ENCODE data around the gene NDUFS6. TPM values are rescaled to one million over a fixed set of nuclear protein-coding genes. Genes with fewer than 3 reads are reported as not detected.

Gene NDUFS6
- total RNA-seq, 6 experiments from 2014 or later: 33.7 to 55.7 (median 46.2) TPM

DNA sequence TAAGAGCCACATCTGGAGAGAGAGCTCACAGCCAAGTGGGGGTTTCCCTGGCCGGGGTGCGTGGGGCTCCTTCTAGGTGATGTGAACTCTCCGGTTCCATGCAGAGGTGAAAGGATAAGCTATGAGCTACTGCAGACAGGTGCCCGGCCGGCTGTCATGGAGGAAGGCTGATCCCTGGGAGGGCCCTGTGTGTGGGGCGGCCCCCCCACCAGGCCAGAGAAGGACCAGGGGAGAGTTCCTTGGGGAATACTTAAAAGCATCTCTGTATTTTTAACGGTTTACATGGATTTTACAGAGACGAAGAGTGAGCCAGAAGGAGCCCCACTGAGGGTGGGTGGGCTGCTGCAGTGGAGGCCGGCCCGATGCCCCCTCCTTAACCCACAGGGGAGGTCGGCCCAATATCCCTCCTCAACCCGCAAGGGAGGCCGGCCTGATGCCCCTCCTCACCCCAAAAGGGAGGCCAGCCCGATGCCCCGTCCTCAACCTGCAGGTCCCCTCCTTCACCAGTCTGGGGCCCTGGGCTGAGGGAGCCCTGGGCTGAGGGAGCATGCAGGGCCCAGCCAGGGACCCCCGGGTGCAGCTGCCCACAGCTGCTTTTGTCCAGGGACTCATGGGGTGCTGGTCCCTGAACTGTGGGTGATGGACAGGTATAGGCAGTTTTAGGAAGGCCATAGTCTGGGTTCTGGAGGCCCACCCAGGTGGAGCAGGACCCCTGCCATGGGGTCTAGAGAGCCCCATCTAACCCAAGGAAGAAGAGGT, 33.5 kb upstream of the NDUFS6 start:
- H3K27ac Mint-ChIP-seq: no peak overlapping the region
- H3K4me3 Mint-ChIP-seq: no peak overlapping the region
- TF ChIP-seq, protein P1, sequence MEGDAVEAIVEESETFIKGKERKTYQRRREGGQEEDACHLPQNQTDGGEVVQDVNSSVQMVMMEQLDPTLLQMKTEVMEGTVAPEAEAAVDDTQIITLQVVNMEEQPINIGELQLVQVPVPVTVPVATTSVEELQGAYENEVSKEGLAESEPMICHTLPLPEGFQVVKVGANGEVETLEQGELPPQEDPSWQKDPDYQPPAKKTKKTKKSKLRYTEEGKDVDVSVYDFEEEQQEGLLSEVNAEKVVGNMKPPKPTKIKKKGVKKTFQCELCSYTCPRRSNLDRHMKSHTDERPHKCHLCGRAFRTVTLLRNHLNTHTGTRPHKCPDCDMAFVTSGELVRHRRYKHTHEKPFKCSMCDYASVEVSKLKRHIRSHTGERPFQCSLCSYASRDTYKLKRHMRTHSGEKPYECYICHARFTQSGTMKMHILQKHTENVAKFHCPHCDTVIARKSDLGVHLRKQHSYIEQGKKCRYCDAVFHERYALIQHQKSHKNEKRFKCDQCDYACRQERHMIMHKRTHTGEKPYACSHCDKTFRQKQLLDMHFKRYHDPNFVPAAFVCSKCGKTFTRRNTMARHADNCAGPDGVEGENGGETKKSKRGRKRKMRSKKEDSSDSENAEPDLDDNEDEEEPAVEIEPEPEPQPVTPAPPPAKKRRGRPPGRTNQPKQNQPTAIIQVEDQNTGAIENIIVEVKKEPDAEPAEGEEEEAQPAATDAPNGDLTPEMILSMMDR (IDR thresholded peaks at IDR 0.05): no peak
- no peaks in the 10 kb centered on the region for H3K9me3 Mint-ChIP-seq
- no peak for DNase-seq
- peaks cover 16% of the 10 kb centered on the region for H3K4me1 Mint-ChIP-seq (ENCODE audit: low read depth)
- H3K27me3 Mint-ChIP-seq (ENCODE audit: insufficient read depth): peaks cover 16% of the 10 kb centered on the region
- H3K36me3 Mint-ChIP-seq (ENCODE audit: low read depth): no peaks in the 10 kb centered on the region

DNA sequence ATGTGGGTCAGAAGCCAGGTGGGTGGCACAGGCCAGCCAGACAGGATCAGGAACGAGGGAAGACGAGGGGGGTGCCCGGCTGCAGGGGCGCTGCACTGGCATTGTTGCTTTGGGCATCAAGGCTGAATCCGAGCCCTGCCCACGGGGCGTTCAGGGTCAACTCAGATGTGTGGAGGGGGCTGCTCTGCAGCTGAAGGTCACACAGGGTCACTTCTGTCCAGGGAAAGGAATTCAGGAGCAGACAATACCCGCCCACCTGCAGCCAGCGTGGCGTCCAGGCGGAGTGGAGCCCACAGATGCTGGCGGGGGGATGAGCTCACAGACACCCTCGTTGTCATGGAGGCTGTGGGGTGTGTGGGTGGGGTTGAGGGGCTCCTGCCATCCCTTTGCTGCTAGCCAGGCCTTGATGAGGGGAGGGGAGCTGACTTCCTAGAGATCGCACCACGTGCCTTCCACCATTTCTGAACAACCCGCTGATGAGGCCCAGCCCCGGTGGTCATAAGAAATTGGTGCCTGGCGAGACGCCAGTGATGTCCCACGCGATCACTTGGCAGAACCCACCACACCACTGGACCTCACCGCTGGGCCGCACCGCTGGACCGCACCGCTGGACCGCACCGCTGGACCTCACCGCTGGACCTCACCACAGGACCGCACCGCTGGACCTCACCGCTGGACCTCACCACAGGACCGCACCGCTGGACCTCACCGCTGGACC, 32.8 kb upstream of the NDUFS6 start:
- Mint-ChIP-seq H3K9me3 (no peaks in the 10 kb centered on the region), H3K4me1 (ENCODE audit: low read depth) (peaks cover 16% of the 10 kb centered on the region), H3K36me3 (ENCODE audit: low read depth) (no peaks in the 10 kb centered on the region), H3K27ac (no peak overlapping the region), H3K27me3 (ENCODE audit: insufficient read depth) (peaks cover 17% of the 10 kb centered on the region), H3K4me3 (no peak overlapping the region)
- TF ChIP-seq, protein P1 (IDR thresholded peaks at IDR 0.05): no peak
- no peak for DNase-seq

DNA sequence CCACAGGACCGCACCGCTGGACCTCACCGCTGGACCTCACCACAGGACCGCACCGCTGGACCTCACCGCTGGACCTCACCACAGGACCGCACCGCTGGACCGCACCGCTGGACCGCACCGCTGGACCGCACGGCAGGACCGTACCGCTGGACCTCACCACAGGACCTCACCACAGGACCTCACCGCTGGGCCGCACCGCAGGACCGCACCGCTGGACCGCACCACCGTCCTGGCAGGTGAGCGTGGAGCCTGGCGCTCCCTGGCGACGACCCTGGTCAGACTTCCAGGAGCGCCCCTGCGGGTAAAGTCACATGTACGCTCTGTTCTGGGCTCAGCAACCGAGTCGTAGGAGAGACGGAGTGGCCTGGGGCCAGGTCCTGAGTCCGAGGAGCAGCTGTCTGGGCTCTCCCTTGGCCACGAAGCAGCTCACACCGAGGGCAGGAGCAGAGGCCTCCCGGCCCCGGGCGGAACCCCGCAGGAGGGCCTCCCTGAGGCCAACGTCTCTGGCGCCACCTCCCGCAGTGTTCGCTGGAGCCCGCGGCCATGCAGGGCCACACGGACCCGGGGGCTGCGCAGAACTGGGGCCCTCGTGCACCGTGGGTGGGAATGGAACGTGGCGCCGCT, 32.1 kb upstream of the NDUFS6 start:
- Mint-ChIP-seq H3K4me3 (no peak overlapping the region), H3K36me3 (ENCODE audit: low read depth) (no peaks in the 10 kb centered on the region), H3K27me3 (ENCODE audit: insufficient read depth) (peaks cover 19% of the 10 kb centered on the region), H3K9me3 (no peaks in the 10 kb centered on the region), H3K27ac (no peak overlapping the region), H3K4me1 (ENCODE audit: low read depth) (peaks cover 10% of the 10 kb centered on the region)
- TF ChIP-seq, protein P1 (IDR thresholded peaks at IDR 0.05): no peak
- no peak for DNase-seq

DNA sequence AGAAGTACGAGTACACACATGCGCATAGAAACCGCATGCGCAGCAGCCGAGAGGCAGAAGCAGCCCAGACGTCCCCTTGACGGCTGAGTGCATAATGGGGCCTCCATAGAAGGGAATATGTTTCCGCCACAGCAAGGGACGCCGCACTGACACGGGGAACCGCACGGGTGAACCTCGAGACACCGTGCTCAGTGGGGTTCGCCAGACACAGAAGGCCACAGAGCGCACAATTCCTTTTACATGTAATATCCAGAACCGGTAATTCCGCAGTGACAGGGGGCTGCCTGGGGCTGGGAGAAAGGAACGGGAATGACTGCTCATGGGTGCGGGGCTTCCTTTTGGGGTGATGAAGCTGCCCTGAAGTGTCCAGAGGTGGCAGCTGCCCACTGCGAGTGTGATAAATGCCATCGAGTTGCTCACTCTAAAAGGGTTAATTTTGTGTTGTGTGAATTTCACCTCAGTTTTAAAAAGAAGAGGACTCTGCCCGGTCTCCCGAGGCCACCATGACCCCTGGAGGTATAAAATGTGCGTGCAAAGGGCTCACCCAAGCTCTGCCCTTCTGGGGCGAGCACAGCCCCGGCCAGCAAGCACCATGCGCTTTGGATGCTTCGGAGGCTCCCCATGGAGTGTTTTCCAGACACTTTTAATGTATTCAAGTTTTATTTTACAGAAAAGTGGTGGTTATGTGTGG, 31.3 kb upstream of the NDUFS6 start:
- Mint-ChIP-seq H3K27me3 (ENCODE audit: insufficient read depth) (peaks cover 17% of the 10 kb centered on the region), H3K9me3 (no peaks in the 10 kb centered on the region), H3K27ac (no peak overlapping the region), H3K4me3 (no peak overlapping the region), H3K36me3 (ENCODE audit: low read depth) (no peaks in the 10 kb centered on the region), H3K4me1 (ENCODE audit: low read depth) (peaks cover 2% of the 10 kb centered on the region)
- TF ChIP-seq, protein P1 (IDR thresholded peaks at IDR 0.05): no peak
- no peak for DNase-seq

DNA sequence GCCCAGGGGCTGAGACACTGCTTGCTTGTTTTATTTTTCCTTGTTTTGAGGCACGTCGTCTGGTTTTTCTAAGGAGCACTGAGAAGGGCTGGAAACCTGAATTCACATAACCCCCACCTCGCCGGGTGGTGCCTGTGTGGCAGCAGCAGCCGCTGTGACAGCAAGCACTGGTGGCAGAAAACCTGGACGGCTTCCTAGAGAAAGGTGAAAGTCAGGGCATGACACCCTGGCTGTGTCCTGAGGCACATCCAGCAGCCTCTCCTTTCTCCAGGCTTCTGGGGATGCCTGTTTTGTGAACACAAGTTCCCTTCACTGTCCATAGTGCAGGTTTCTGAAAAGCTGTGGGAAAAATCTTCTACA, 30.8 kb upstream of the NDUFS6 start:
- Mint-ChIP-seq H3K27me3 (ENCODE audit: insufficient read depth) (peaks cover 20% of the 10 kb centered on the region), H3K4me1 (ENCODE audit: low read depth) (no peaks in the 10 kb centered on the region), H3K36me3 (ENCODE audit: low read depth) (no peaks in the 10 kb centered on the region), H3K27ac (no peak overlapping the region), H3K4me3 (no peak overlapping the region), H3K9me3 (no peaks in the 10 kb centered on the region)
- no peak for DNase-seq
- TF ChIP-seq, protein P1 (IDR thresholded peaks at IDR 0.05): no peak

Measured in HFFc6 (cell line).